ENCODE measurements around the gene KPNA2.
"Not testable (repeated sequence)": the region's sequence is repeated elsewhere in the genome, so short reads cannot be mapped to it uniquely, and the experiment has no call there.

DNA sequence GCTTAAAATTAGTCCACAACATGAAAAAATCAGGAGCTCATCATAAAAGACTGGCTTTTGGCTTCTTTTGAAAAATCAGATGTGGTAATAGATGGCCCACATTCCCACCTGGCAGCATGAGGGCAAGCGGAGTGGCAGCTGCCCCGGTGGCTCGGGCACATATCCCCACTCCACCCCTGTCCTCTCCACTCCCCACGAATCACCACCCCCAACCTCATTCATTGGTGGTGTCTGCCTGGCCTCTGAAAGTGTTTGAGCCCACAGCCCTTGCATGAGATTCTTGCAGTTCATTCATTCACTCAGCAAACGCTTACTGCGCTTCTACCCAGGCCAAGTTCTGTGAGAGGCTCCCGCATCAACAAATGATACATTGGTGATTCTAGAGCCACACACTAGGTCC is 29.8 kb downstream of the KPNA2 start:
- TF ChIP-seq CTCF (conservative IDR thresholded peaks at IDR 0.05 in 1 of 2, IDR thresholded peaks at IDR 0.05 in 1 of 2; ENCODE audit: extremely low read depth in 1 of 2, insufficient read depth in 1 of 2, low read depth in 1 of 2, low read length in 2 of 2); EZH2 (IDR thresholded peaks at IDR 0.05; ENCODE audit: borderline replicate concordance, low read length): not testable (repeated sequence)
